ENCODE data around the gene CDKN1B. TPM values are rescaled to one million over a fixed set of nuclear protein-coding genes. Genes with fewer than 3 reads are reported as not detected.

Gene CDKN1B
- total RNA-seq, 1 donor from 2014 or later = 57.7 TPM

DNA sequence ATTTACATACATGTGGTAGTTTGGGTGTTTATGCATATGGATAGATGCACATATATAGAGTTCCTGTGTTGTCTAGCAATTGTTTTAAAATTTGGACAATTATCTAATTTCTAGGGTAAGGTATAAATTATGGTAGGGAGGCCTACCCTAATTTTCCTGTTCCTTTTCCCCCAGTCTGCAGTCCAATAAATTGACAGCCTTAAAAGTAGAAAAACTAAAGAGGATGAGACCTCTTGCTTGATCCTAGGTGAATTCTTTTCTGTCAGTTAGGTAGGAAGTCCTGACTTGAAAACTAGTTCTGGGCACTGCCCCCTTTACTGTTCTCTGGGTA is 2.1 kb upstream of the CDKN1B start:
- peaks cover 11% of the 10 kb centered on the region for H3K36me3 ChIP-seq
- ATAC-seq (no peak), DNase-seq (no peak)
- H3K4me3 ChIP-seq = peak overlapping the region; percentile 91
- intact Hi-C loops (cut with DNase I) = no loop called here
- H3K9me3 ChIP-seq = no peaks in the 10 kb centered on the region
- no peaks in the 10 kb centered on the region for H3K27me3 ChIP-seq (ENCODE audit: low read depth)
- peaks cover 37% of the 10 kb centered on the region for H3K4me1 ChIP-seq
- peak overlapping the region; percentile 99 for H3K27ac ChIP-seq
- TF ChIP-seq, protein P1, sequence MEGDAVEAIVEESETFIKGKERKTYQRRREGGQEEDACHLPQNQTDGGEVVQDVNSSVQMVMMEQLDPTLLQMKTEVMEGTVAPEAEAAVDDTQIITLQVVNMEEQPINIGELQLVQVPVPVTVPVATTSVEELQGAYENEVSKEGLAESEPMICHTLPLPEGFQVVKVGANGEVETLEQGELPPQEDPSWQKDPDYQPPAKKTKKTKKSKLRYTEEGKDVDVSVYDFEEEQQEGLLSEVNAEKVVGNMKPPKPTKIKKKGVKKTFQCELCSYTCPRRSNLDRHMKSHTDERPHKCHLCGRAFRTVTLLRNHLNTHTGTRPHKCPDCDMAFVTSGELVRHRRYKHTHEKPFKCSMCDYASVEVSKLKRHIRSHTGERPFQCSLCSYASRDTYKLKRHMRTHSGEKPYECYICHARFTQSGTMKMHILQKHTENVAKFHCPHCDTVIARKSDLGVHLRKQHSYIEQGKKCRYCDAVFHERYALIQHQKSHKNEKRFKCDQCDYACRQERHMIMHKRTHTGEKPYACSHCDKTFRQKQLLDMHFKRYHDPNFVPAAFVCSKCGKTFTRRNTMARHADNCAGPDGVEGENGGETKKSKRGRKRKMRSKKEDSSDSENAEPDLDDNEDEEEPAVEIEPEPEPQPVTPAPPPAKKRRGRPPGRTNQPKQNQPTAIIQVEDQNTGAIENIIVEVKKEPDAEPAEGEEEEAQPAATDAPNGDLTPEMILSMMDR (IDR thresholded peaks at IDR 0.05) = no peak

DNA sequence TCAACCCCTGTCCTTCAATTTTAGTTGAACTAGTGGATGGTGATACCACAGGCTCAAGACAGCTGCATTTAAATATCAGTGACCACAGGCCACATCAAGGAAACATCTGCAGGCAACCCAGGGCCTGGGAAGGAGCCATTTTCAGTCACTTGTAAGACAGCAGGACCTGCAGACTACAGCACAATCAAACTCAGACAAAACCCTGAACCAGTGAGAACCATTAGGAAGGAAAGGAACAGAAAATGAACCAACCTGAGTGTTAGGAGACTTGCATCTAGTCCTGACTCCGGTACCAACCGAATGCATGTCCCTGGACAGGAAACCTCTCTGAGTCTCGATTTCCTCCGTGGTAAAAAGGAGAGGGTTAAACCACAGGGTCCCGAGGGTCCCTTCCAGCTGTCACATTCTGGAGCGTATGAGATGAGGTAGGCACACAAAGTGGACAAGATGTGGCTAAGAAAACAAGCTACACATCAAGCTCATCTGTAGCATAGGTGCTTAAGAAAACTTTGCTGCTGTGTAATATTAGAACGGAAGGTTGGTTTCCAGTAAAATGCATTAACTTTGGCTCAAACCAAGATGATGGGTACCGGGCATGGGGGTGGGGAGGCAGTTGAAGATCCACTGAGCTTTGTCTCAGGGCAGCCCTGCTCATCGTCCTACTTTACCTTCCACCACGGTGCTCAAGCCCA is 1.6 kb upstream of the CDKN1B start:
- DNase-seq (no peak), ATAC-seq (no peak)
- peaks cover 16% of the 10 kb centered on the region for H3K36me3 ChIP-seq
- H3K27me3 ChIP-seq (ENCODE audit: low read depth) = no peaks in the 10 kb centered on the region
- TF ChIP-seq, protein P1 (IDR thresholded peaks at IDR 0.05) = no peak
- no peaks in the 10 kb centered on the region for H3K9me3 ChIP-seq
- H3K4me3 ChIP-seq = peak overlapping the region; percentile 91
- peak overlapping the region; percentile 99 for H3K27ac ChIP-seq
- H3K4me1 ChIP-seq = peaks cover 42% of the 10 kb centered on the region
- intact Hi-C loops (cut with DNase I) = no loop called here

DNA sequence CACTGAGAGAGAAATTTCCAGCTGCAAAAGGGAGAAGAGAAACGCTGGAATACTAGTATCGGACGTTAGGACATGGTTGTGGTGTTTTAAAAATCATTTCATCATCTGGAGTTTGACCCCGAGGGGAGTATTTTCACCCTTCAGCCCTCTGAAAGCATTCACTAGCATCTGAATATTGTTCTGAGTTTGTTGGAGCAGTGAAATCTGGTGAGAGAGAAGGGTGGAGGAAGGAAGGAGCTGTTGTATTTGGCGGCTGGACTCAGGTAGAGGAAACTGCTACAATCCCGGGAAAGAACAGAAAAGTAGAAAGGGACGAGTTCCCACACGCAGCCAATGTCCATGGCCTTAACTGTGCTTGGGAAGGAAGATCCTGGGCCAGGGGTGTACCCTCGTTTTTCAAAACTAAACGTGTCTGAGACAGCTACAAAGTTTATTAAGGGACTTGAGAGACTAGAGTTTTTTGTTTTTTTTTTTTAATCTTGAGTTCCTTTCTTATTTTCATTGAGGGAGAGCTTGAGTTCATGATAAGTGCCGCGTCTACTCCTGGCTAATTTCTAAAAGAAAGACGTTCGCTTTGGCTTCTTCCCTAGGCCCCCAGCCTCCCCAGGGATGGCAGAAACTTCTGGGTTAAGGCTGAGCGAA is 896 bp upstream of the CDKN1B start:
- Histone ChIP-seq H3K9me3 (no peaks in the 10 kb centered on the region), H3K4me1 (peaks cover 49% of the 10 kb centered on the region), H3K4me3 (peak overlapping the region; percentile 91), H3K27ac (peak overlapping the region; percentile 99), H3K27me3 (ENCODE audit: low read depth) (no peaks in the 10 kb centered on the region), H3K36me3 (peaks cover 22% of the 10 kb centered on the region)
- TF ChIP-seq, protein P1 (IDR thresholded peaks at IDR 0.05) = no peak
- ATAC-seq = no peak
- intact Hi-C loops (cut with DNase I) = no loop called here
- DNase-seq = no peak

DNA sequence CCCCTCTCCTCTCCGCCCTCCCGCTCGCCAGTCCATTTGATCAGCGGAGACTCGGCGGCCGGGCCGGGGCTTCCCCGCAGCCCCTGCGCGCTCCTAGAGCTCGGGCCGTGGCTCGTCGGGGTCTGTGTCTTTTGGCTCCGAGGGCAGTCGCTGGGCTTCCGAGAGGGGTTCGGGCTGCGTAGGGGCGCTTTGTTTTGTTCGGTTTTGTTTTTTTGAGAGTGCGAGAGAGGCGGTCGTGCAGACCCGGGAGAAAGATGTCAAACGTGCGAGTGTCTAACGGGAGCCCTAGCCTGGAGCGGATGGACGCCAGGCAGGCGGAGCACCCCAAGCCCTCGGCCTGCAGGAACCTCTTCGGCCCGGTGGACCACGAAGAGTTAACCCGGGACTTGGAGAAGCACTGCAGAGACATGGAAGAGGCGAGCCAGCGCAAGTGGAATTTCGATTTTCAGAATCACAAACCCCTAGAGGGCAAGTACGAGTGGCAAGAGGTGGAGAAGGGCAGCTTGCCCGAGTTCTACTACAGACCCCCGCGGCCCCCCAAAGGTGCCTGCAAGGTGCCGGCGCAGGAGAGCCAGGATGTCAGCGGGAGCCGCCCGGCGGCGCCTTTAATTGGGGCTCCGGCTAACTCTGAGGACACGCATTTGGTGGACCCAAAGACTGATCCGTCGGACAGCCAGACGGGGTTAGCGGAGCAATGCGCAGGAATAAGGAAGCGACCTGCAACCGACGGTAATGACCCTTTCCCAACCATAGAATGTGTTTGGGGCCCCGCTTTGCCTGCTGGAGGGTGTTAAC is 615 bp downstream of the CDKN1B start:
- DNase-seq (peak; percentile 67), ATAC-seq (peak; percentile 45 to 58)
- Histone ChIP-seq H3K36me3 (peaks cover 26% of the 10 kb centered on the region), H3K4me3 (peak overlapping the region; percentile 91), H3K27ac (peak overlapping the region; percentile 99), H3K9me3 (no peaks in the 10 kb centered on the region), H3K27me3 (ENCODE audit: low read depth) (no peaks in the 10 kb centered on the region), H3K4me1 (peaks cover 64% of the 10 kb centered on the region)
- TF ChIP-seq, protein P1 (IDR thresholded peaks at IDR 0.05) = no peak
- intact Hi-C loops (cut with DNase I) = no loop called here

DNA sequence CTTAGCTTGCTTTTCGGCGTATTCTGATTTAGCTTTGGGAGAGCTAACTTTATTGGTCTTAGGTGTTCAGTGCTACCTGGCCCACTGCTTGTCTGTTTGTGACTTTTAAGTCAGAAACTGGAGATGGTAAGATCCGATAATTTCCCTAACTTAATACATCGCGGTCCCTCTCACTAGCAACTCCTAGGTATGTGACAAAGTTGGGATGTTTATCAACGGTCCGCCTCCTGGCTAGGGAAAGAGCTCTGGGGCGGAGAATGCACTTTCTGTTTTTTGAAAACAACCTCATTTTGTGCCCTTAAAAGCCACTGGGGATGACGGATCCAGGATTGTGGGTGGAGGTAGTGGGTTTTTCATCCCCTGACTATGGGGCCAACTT is 1.2 kb downstream of the CDKN1B start:
- Histone ChIP-seq H3K36me3 (peaks cover 26% of the 10 kb centered on the region), H3K4me1 (peaks cover 69% of the 10 kb centered on the region), H3K4me3 (peak overlapping the region; percentile 91), H3K27ac (peak overlapping the region; percentile 99), H3K9me3 (no peaks in the 10 kb centered on the region), H3K27me3 (ENCODE audit: low read depth) (no peaks in the 10 kb centered on the region)
- intact Hi-C loops (cut with DNase I) = no loop called here
- TF ChIP-seq, protein P1 (IDR thresholded peaks at IDR 0.05) = no peak
- no peak for ATAC-seq
- DNase-seq = no peak

Data from lower lobe of right lung (tissue), 2 donors.